IPS-NIHi7 (cell line): ENCODE measurements around the gene ANXA2.
"Not testable (repeated sequence)": the region's sequence is repeated elsewhere in the genome, so short reads cannot be mapped to it uniquely, and the experiment has no call there.

Experiments
- DNase-seq: peaks from one replicate; pipeline ENCODE4 v3.0.0; 2012; ENCODE audit warnings: mixed read lengths; ENCODE audit errors: extremely low spot score

The ANXA2 gene

DNA sequence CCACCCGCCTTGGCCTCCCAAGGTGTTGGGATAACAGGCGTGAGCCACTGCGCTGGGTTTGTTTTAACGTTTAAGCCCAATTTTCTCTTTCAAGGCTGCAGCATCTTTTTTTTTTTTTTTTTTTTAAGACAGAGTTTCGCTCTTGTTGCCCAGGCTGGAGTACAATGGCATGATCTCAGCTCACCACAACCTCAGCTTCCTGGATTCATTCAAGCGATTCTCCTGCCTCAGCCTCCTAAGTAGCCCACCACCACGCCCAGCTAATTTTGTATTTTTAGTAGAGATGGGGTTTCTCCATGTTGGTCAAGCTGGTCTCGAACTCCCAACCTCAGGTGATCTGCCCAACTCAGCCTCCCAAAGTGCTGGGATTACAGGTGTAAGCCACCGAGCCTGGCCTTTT lies 12.6 kb upstream of the ANXA2 start:
- DNase-seq = not testable (repeated sequence)

- no peak for DNase-seq
Measured at GRCh38 chr15:60408463-60408981, 10.7 kb upstream of the ANXA2 start.

DNA sequence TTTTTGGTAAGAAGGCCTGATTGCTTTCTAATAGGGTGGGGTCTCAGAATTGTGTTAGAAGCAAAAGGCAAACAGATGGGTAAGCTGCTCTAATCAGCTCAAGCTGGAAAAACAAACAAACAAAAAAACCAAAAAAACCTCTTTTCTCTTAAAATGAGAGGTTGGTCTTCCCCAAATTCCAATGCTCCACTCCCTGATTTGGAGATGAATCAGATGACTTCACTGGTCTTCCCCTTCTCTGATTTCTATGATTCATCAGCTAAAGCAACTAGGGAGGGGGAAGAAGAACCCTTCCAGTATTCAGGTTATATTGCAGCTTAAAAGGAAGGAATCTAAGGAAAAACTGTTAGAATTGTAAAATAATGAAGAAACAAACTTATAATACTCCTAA lies 9.6 kb upstream of the ANXA2 start:
- peak; percentile 26 for DNase-seq

DNA sequence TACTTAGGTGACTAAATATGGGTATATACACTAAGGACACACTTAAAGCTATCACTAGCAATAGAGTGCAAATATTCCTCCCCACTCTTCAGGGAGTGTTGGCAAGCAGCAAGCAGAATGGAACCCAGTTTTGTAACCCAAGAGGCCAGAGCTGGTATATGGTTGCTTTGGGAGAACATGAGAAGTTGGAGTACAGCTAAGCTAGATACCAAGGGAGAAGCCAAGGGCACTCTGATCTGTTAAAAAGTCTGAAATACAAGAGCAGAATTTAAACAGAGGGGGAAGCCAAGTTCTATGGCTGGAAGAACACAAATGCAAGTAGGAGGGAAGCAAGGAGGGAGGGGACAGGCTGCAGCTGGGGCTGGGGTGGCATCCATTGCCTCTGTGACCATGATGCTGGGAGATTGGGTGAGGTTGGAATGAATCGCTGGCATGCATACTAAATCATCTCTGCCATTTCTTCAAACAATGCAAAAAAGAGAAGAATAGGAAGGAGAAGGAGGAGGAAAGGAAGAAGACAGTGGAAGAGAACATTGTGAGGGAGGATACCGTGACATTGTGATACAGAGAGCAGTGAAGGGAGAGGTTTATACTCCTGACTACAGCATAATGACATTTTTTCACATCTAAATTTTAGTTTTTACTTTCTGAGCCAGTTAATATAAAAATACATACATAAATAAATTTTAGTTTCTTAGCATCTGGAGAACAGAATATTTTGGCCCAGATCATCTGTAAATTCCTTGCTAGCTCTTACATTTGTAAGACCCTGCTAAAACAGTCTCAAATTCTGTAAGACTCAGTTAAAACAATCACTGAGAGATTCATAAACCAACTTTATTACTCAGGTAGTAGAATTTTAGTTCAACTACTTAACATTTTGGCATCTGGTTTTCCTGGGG lies 9.0 kb upstream of the ANXA2 start:
- DNase-seq = no peak

- DNase-seq = no peak
Measured at GRCh38 chr15:60405399-60405798, 7.6 kb upstream of the ANXA2 start.

DNA sequence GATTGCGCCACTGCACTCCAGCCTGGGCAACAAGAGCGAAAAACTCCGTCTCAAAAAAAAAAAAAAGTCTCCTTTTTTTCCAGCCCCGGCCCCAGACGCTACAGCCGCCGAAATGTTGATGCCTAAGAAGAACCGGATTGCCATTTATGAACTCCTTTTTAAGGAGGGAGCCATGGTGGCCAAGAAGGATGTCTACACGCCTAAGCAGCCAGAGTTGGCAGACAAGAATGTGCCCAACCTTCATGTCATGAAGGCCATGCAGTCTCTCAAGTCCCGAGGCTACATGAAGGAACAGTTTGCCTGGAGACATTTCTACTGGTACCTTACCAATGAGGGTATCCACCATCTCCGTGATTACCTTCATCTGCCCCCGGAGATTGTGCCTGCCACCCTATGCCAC lies 6.6 kb upstream of the ANXA2 start:
- DNase-seq = not testable (repeated sequence)

- no peak for DNase-seq
Measured at GRCh38 chr15:60400944-60401343, 3.2 kb upstream of the ANXA2 start.

- DNase-seq = no peak
Measured at GRCh38 chr15:60399931-60400330, 2.1 kb upstream of the ANXA2 start.

GRCh38 chr15:60399246-60399915 lies 1.6 kb upstream of the ANXA2 start:
- no peak for DNase-seq

GRCh38 chr15:60396958-60397771 lies 621 bp downstream of the ANXA2 start:
- DNase-seq = peak; percentile 54

DNA sequence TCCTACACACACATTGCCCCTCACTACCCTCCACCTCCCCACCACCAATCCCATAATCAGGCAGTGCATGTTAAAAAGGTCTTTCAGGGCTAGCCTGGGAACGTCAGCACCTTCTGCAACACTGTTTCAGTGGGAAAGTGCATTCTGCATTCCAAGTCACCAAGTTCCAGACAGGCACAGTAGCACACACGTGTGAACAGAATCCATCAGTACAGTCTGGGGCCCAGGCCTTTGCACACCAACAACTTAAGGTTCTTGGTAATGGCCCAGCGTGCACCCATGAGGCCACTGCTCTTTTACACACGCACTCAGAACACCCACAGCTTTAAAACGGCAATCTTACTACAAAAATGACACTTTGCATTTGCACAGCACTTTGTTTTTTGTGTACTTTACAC lies 1.2 kb downstream of the ANXA2 start:
- DNase-seq = no peak

DNA sequence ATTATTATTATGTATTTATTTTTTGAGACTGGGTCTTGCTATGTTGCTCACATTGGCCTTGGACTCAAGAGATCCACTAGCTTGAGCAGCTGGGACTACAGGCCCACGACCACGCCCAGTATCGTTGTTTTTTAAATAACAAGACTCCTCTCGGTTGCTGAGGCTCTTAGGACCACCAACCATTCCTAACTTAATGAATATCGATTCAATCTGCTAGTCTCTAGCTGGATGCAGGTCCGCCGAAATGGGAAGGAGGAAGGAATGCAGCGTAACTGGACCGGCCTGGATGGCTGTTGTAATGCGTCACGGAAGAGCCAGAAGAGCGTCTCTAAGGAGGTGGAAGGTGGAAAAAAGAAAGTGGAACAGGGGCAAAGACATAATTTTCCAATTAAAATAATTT lies 1.7 kb downstream of the ANXA2 start:
- DNase-seq = peak; percentile 22

DNA sequence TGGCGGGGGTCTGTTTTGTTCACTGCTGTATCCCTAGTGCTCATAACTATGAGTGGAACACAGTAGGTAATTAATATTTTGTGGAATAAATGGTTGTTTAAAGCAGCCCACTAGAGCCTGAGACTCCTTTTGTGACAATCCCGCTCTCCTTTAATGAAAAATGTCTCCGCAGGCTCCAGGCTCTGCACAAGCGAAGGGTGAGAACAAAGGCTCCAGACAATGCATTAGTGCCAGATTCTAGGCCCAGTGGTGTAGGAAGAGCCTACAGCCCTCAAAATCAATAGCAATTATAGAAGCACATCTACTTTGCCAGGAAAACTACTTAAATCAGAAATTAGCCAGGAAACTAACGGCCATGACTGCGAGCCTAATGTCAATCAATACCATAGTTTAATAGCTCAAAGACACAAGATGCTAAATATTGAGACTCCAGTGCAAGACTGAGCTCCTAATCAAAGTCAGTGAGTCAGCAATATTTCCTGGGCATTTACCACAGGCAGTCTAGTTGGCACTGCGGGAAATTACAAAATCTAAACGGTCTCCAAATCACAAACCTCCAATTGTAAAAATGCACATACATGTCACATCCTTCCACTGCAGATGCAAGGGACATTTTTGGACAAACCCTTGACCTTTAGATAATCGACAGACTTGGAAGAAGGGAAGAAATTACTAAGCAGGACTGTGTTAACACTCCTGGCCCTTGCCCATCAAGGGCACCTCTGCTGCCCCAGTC lies 2.3 kb downstream of the ANXA2 start:
- DNase-seq = no peak

GRCh38 chr15:60394689-60395097 lies 3.1 kb downstream of the ANXA2 start:
- DNase-seq = no peak

DNA sequence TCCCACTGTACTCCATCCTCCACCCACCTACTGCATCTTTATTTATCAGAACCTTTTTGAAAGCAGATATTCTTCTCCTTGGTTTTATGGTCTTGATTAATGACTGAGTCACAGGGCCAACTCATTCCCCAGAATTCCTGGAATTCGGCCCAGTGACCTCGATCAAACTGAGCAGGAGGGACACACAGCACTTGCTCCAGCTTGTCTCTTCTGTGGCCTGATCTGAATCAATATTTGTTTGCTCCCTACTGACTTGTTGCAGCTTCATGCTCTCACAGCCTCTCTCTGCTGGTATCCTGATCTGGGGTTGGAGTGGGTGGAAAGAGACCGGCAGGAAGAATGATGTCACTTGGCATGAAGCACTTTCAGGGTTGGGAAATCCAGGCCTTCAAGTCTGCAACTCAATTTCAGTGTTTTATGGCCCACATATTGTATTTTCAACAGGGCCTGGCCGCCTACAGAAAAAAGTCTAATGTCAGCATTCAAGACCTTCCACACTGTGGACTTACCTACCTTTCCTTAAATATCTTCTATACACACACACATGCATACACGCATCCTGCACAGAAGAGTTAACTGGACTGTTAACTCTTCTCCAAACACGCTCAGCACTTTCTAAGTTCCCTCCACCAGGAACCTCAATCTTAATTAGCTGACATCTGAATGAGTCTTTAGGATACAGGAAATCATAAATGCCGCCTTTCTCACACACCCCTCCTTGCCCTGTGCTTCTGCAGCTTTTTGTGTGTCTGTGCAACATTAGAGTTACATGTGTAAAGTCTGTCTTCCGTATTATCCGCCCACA lies 4.6 kb downstream of the ANXA2 start:
- DNase-seq = no peak

- DNase-seq = no peak
Measured at GRCh38 chr15:60392601-60392985, 5.2 kb downstream of the ANXA2 start.

GRCh38 chr15:60391722-60392315 lies 6.0 kb downstream of the ANXA2 start:
- DNase-seq = no peak

- DNase-seq = peak; percentile 58
Measured at GRCh38 chr15:60390871-60391501, 6.8 kb downstream of the ANXA2 start.

- no peak for DNase-seq
Measured at GRCh38 chr15:60390231-60390630, 7.6 kb downstream of the ANXA2 start.
